ENCODE data around the gene PEA15. TPM values are rescaled to one million over a fixed set of nuclear protein-coding genes. Genes with fewer than 3 reads are reported as not detected.
A peak's percentile ranks its signal among the peaks of the same experiment; 100 is the strongest.

Gene PEA15
- total RNA-seq, 1 donor from 2014 or later, result 37.4 TPM

- peak overlapping the region; percentile 81 for H3K4me3 Mint-ChIP-seq
- DNase-seq (ENCODE audit: low spot score in 2 of 2, unreplicated experiment in 2 of 2), result no peak
- no peaks in the 10 kb centered on the region for H3K27me3 Mint-ChIP-seq (ENCODE audit: low read depth)
- TF ChIP-seq CTCF (IDR thresholded peaks at IDR 0.05; ENCODE audit: unreplicated experiment), result no peak
- no peaks in the 10 kb centered on the region for H3K9me3 Mint-ChIP-seq
- H3K4me1 Mint-ChIP-seq, result peaks cover 51% of the 10 kb centered on the region
- H3K36me3 Mint-ChIP-seq, result peaks cover 7% of the 10 kb centered on the region
- peak overlapping the region; percentile 91 for H3K27ac Mint-ChIP-seq
These were observed 1.4 kb downstream of the PEA15 start for GRCh38 chr1:160206421-160207117.

GRCh38 chr1:160207118-160207650 lies 2.0 kb downstream of the PEA15 start:
- no peaks in the 10 kb centered on the region for H3K9me3 Mint-ChIP-seq
- H3K4me1 Mint-ChIP-seq, result peaks cover 51% of the 10 kb centered on the region
- H3K27me3 Mint-ChIP-seq (ENCODE audit: low read depth), result no peaks in the 10 kb centered on the region
- peak overlapping the region; percentile 91 for H3K27ac Mint-ChIP-seq
- DNase-seq (ENCODE audit: low spot score in 2 of 2, unreplicated experiment in 2 of 2), result no peak
- H3K4me3 Mint-ChIP-seq, result peak overlapping the region; percentile 81
- peaks cover 7% of the 10 kb centered on the region for H3K36me3 Mint-ChIP-seq
- no peak for TF ChIP-seq CTCF (IDR thresholded peaks at IDR 0.05; ENCODE audit: unreplicated experiment)

GRCh38 chr1:160207771-160208556 lies 2.8 kb downstream of the PEA15 start:
- H3K27ac Mint-ChIP-seq, result peak overlapping the region; percentile 80
- no peaks in the 10 kb centered on the region for H3K27me3 Mint-ChIP-seq (ENCODE audit: low read depth)
- H3K36me3 Mint-ChIP-seq, result peaks cover 9% of the 10 kb centered on the region
- TF ChIP-seq CTCF (IDR thresholded peaks at IDR 0.05; ENCODE audit: unreplicated experiment), result no peak
- H3K9me3 Mint-ChIP-seq, result no peaks in the 10 kb centered on the region
- H3K4me3 Mint-ChIP-seq, result peak overlapping the region; percentile 30
- DNase-seq (ENCODE audit: low spot score in 2 of 2, unreplicated experiment in 2 of 2), result no peak
- H3K4me1 Mint-ChIP-seq, result peaks cover 51% of the 10 kb centered on the region

- H3K27ac Mint-ChIP-seq, result peak overlapping the region; percentile 84
- no peaks in the 10 kb centered on the region for H3K27me3 Mint-ChIP-seq (ENCODE audit: low read depth)
These were observed 3.6 kb downstream of the PEA15 start for GRCh38 chr1:160208557-160209320.

More at GRCh38 chr1:160208557-160209320, 3.6 kb downstream of the PEA15 start:
- TF ChIP-seq CTCF (IDR thresholded peaks at IDR 0.05; ENCODE audit: unreplicated experiment), result no peak
- H3K4me3 Mint-ChIP-seq, result no peak overlapping the region
- peaks cover 51% of the 10 kb centered on the region for H3K4me1 Mint-ChIP-seq
- H3K9me3 Mint-ChIP-seq, result no peaks in the 10 kb centered on the region
- H3K36me3 Mint-ChIP-seq, result peaks cover 12% of the 10 kb centered on the region
- DNase-seq (ENCODE audit: low spot score in 2 of 2, unreplicated experiment in 2 of 2), result no peak
